NK-92 (cell line): ENCODE results near the gene TMEM144.
"Not testable (repeated sequence)": the region's sequence is repeated elsewhere in the genome, so short reads cannot be mapped to it uniquely, and the experiment has no call there.

Source experiments
- DNase-seq: peaks from one replicate; lab custom pipeline; 2025; ENCODE audit not compliant: unreplicated experiment; lab: John Stamatoyannopoulos, UW

Gene TMEM144

DNA sequence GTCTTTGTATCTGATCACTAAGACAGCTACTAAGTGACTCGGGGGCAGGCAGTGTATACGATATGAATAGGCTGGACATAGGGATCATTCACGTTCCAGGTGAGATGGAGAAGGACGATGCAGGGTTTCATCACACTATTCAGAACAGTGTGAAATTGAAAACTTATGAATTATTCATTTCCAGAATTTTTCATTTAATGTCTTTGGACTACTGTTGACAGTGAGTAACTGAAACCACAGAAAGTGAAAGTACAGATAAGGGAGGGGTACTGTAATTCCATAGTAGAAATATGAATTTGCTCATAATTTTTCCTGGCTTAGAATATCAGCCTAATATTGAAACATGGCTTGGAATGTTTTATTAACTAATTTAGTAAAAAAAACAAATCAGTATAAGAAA is 24.4 kb downstream of the TMEM144 start:
- no peak for DNase-seq

DNA sequence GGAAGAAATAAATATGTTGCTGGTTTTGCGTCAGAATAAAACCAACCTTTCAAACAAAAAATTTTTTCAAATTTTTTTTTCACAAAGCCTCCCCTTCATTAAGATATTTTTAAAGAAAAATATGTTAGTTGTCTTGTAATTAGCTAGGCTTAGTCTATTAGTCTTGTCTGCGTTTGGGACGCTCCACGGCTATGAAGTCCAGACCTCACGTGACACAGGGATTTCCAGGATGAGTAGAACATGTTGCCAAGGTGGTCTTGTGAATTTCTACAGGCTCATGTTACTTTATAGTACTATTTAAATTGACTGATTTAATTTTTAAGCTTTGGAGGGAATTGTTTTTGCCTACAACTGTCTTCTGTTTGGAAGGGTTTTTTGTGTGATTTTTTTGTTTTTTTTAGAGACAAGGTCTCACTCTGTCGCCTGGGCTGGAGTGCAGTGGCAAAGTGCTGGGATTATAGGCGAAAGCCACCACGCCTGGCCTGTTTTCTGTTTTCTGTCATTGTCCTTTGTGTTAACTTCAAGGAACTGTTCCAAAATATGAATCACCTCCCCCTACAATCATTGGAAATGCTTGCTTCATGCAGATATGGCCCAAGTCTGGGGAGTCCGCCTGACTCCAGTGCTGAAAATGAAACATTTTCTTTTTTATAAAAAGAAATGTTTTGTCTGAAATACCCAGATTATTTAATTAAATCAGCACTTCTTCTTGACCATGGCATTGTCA is 26.2 kb downstream of the TMEM144 start:
- no peak for DNase-seq

DNA sequence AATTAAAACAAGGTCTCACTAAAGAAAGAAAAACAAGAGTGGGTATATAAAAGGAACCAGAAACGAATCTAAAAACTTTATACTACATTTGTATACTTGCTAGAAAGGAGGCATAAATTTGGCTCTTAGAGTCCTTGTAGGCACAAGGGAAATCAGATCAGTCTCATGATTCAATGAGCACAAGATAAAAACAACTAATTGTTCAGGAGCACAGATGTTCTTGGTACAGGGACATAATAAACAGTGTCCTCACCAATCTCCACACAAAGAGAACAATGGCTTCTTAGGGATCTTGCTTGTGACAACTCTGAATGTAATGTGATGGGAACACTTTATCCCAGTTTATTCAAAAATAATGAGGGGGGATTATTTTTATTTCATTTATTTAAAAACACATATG is 28.3 kb downstream of the TMEM144 start:
- no peak for DNase-seq

DNA sequence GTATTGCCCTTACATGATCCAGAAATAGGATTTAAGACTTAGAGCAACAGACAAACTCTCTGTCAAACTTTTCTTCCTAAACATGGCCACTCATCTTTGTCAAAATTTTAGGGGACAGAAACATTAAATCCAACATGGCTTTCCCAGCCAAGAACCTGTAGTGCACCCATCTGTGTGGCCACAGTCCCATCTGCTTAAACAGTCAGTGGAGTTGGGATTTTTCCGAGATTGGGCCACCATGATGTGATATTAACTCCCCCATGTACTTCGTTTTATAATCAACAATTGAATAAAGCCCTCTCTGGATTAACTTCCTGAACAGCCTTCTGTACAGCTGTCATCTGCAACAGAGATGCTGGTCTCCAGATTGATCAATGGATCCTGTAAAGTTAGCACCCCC is 28.9 kb downstream of the TMEM144 start:
- DNase-seq, result no peak

DNA sequence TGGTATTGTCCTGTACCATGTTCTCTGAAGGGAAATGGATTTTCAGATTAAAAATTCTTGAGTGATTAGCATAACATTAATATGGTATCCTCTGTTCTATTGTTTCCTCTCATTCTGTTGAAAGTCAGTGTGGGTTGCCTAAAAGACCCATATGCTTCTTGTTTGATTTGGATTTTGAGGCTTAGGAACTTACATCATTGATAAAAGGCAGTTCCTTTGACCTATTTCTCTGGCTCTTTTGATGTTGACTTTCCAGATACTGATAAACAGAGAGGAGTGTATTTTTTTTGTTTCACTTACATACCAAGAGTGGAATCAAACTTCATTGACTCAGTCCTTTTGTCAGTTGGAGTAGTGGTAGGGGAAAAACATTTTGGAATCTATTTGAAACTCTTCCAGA is 32.8 kb downstream of the TMEM144 start:
- no peak for DNase-seq

DNA sequence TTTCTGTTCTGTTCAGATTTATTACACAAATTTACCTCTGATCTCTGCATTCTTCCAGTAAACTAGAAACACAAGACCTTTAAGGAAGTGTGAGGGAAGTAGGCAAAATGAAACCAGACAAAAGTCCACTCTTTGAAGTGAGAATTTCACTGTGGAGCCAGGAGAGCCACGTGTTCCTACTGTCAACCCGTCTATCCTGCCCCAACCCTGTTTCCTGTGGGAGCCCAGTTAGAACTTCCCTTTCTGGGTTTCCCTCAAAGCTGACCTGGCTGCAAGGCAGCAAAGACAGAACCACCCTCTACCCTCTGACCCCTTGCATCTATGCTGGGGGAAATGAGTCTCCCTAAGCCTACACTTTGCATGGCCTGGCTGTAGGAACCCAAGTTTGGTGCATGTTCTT is 40.0 kb downstream of the TMEM144 start:
- no peak for DNase-seq

DNA sequence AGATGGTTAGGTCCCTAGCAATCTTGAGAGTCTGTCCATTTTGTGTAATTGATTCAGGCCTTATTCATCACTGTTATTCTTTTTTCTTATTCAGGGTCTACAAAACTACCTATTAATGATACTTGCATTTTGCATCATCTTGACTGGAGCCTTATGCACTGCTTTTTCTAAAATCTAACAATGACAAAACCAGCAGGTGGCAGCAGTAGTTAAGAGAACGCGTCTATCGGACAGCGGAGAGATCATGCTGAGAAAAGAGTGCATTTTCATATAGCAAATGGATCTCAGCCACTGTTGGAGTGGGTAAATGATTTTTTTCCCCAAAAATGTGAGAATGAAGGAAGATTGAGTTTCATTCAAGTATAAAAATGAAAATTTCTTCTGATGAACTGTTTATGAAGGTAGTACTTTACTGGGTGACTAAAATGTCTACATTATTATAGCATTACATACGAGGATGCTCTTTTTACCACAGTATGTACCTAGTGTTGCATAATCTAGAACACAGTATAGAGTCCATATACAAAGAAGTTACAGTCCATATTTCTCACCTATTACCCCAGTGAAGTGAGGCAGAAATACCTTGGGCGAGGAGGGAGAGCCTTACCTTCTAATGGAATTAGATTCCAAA is 43.2 kb downstream of the TMEM144 start:
- no peak for DNase-seq

DNA sequence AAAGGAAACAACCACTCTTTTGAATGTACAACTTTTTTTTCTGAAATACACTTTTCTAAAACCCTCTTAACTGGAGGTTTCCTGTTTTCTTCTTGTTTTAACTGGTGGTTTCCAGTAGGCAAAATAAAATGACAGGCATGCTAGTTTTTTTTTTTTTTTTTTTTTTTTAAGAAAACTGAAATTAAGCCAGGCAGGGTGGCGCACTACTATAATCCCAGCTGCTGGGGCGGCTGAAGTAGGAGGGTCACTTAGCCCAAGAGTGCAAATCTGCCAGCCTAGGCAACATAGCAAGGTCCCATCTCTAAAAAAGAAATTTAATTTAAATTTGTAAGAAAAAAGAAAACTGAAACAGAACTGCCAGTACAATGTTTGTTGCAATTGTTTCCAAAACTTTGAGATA is 44.0 kb downstream of the TMEM144 start:
- no peak for DNase-seq

DNA sequence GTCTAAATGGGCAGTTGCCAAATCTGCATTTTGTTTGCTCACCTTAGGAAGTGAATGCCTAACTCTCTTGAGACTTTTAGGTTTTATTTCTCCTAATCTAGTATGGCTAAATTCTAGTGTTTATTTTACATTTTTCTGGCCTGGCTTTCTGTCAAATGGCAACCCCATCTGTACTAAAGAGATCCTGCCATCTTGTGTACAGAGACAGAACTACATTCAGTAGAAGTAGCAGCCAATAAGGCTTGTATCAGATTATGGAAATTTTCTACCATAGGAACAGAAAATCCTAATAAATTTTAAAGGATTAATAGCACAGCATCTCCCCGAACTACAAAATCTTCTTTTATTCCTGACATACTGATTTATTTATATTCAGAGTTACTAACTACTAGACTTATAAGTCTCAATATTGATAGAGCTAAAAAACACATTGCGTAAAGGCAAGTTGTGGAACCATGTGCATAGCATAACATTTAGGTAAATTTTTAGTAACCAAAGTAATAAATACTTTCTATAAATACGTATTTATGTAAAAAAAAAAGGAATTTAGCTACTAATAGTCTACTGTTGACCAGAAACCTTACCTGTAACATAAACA is 45.5 kb downstream of the TMEM144 start:
- DNase-seq, result no peak

DNA sequence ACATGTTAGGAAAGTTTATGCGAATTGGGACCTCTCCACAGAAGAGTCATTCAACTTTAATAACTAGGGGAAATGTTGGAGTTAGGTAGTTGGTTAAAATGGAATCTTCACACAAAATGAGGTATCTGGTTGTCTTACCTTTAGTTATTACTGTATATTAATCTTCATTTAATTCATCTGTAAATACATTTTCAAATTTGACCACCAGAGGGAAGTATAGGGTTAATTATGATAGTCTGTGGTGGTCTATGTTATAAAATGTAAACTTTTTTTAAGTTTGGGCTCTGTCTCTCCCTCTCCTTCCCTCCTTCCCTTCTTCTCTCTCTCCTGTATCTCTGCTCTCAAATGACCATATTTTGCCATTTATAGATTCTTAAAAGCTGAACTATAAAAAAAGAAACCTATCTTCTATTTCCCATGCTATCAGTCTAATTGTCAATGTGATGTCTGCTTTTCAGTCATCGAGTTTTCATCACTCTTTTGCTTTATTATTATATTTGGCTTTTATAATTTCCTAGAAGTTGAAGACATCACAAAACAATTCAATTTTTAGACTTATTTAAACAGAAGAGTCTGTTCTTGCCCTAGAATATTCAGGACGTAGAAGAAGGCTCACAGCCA is 49.8 kb downstream of the TMEM144 start:
- DNase-seq, result no peak

DNA sequence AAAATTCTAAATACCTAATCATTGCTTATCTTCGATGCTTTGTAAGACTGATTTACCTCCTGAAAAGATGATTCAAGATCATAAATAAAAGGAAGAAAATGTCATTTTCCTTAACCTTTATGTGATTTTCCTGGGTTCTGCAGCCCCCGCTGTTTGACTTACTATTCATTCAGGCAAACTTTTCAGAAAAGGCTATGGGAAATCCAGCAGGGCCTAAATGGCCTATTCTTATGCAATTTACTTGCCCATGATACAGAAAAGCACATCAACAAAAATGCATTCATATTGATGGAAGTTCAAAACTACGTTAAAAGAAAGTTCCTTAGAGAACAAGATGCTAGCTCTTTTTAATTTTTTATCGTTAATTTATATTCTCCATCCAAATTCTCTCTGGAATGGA is 51.2 kb downstream of the TMEM144 start:
- no peak for DNase-seq

DNA sequence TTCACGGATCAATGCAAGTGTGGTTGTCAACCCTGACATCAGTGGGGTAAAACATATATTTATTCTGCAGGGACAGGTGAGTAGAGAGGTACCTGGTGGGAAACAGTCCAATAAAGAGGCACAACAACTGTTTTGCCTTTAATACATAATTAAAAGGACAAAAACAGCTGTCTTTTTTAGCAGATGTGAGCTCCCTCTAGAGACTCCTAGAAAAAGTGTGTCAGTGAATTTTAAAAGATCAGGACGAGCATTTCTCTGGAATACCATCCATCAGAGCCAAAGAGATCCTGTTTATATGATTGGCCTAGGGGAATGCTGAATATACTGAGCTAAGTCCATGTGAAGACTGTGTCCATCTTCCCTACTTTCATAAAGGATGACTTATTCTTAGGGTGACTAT is 58.3 kb downstream of the TMEM144 start:
- DNase-seq, result no peak

DNA sequence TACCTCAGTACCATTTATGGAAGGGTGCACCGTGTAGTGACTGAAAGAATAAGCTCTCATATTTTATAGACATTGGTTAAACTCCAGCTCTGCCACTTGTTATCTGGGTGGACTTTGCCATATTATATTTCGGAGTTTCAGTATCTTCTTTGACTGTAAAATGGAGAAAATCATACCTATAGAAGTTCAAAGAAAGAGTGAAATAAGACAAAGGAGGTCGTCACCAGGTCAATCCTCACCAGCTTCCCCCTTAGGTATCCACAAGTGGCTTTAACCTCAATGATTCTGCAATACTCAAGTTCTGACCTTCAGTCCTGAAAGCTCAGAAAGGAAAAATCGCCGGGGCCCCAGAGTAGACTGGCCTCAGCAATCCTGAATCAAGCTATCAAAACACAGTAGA is 64.3 kb downstream of the TMEM144 start:
- DNase-seq, result no peak

DNA sequence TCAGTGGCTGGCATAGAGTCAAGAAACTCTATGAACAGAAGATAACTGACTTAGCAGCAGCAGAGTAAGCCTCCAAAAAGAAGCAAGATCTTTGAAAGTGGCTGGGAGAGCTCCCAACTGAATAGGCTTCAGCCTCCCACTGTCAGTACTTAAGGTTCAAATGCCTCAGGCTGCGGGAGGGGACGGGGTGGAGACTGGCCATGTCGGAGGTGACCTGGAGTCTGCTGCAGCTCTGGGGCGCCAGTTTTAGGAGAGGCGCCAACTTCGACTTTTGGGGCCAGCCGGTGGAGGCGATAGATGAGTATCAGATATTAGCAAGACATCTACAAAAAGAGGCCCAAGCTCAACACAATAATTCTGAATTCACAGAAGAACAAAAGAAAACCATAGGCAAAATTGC is 67.3 kb downstream of the TMEM144 start:
- no peak for DNase-seq

DNA sequence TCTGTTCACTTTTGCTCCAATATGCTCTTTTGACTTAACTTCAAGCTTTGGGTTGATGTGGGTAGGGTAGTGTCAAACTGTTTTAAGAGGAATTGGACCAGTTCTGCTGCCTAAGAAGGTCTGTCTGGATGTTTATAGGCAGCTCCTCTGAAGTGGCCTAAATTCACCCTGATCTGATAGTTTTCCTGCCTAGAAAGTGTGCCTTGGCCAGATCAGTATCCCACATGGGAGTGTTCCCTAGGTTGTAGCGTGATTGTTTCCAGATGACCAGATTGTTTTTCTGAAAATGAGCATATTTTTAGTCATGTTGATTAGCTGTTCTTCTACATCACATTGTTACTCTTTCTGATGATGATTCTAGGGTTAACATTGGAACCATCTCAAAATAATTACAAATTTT is 68.8 kb downstream of the TMEM144 start:
- not testable (repeated sequence) for DNase-seq

DNA sequence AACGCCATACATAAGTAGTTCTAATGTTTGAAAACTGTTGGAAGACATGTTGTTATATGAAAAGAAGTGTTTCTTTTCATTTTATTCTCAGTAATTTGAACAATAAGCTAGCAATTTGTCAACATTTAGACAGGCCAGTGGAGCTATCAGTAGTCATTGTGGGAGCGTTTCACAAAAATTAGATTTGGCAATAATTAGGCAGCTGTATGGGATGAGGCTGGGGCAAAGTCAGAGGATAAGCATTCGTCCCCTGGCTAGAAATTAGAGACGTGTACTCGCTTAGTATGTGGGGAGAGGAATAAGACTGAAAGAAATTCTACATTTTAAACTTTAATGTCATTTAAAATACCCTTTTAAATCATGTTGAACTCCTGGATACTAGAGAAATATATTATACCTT is 70.6 kb downstream of the TMEM144 start:
- DNase-seq, result no peak

DNA sequence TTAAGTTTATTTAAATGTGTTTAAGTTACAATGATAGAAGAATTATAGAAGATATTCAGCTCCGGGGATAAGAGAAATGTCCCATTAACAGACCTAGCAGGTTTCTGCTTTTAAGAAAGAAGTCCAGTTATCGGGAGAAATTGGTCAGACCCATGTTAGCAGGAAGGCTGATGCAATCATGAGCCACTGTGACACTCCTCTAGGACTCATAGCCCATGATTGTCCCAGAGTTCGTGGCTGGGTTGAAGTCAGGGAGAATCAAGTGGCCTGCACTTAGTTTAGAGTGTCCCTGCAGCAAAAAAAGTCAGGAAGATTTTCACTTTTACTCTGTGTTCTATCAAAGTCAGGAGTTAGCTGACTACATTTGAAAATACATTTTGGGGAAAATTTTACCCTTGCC is 72.0 kb downstream of the TMEM144 start:
- DNase-seq, result no peak

DNA sequence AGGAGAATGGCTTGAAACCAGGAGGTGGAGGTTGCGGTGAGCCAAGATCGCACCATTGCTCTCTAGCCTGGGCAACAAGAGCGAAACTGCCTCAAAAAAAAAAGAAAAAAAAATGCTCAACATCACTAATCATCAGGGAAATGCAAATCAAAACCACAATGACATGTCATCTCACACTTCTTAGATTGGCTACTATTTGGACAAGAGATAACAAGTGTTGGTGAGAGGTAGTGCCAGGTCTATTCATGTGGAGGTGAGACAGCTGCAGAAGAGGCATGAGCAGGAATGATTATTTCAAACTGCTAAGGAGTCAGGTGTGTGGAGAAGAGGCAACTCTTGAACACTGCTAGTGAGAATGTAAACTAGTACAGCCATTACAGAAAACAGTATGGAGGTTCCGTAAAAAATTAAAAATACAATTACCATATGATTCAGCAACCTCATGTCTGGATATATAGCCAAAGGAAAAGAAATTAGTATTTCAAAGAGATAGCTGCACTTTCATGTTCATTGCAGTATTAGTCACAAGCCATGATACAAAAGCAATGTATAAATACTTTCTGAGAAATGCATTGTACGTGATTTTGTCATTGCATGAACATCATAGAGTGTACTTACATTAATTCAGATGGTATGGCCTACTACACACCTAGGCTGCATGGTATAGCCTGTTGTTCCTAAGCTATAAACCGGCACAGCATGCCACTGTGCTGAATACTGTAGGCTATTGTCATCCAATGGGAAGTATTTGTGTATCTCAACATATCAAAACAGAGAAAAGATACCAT is 75.3 kb downstream of the TMEM144 start:
- no peak for DNase-seq

DNA sequence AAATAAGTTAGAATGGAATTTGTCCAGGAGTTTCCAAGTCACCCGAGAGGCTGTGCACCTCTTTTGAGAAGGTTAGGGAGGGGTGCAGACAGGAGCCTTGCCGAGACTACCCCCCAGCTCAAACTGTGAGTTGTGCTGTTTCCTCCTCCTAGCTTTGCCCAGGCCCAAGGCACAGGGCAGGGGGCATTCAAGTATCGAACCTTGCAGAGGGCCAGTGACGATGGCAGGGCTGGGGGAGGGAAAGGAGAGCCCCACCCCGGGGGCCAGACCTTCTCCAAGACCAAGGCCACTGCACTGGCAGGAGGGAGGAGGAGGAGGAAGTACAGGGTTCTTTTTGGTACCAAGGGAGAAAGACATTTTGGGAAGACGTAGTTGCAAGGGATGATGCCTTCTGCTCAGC is 80.6 kb downstream of the TMEM144 start:
- no peak for DNase-seq

DNA sequence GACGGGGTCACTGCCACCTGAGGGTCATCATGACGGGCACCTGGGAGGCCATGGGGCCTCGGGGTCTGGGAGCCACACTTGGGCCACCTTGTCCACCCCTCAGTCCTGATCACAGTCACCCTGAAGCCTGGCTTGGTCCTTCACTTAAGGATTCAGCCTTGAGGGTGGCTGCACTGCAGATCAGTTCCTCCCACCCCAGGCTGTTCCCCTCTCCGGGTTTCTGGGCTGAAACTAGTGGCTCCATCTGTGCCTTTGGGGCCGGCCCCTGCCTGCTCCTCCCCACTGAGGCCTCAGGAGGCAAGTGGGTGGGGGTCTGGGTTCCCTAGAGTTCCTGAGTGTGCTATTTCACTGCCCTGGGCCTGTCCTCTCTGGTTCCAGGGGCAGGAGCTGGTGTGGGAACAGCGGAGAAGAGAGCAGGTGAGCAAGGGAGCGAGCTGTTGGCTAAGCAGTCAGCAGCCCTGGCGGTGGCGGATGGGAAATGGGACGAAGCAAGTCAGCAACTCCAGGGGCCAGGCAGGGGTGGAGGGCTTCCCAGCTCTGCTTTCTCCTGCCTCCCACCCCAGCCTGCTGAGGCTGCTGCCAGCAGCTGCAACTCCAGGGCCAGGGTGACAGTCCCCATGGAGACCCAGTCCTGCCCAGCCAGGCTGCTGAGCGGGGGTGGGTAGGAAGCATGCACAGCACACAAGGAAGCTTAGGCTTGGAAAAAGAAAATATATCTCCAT is 81.2 kb downstream of the TMEM144 start:
- DNase-seq, result no peak

DNA sequence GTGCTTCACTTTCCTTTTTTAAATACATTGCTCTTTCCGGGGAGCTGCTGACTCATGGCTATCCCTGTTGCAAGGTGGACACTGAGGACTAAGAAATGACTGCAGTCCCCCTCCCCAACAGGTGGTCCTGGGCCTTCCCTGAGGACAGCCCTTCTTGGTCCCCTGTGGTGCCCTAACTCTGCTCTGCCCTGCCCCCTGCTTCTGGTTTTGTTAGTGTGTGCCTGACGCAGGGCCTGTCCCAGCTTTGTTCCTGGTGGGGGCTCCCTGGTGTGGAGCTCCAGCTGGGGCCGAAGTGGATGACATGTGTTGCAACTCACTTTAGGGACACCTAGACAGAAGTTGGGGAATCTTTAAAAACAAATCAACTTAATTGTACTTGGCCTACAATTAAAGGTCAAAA is 81.9 kb downstream of the TMEM144 start:
- no peak for DNase-seq
